HepG2 (cell line): ENCODE data around the gene SLC25A10. TPM values are rescaled to one million over a fixed set of nuclear protein-coding genes. Genes with fewer than 3 reads are reported as not detected.

Source experiments
- GTF2F1 ChIP-seq: fragments of 150-350 bp; IDR thresholded peaks from 2 replicates; pipeline ENCODE4 v1.6.1; 2014; ENCODE audit warnings: low read length
- HES4 ChIP-seq: sonication (generic); formaldehyde crosslinking; IDR thresholded peaks from 2 replicates; pipeline ENCODE4 v1.9.0; 2021; ENCODE audit warnings: mild to moderate bottlenecking, missing genetic modification reagents, borderline replicate concordance
- HOXA3 ChIP-seq: sonication (generic); formaldehyde crosslinking; IDR thresholded peaks from 2 replicates; pipeline ENCODE4 v1.5.0; 2020; ENCODE audit warnings: missing genetic modification reagents
- KLF9 ChIP-seq: IDR thresholded peaks from 2 replicates; pipeline ENCODE4 v1.6.1; 2016; ENCODE audit warnings: low read depth
- MIER2 ChIP-seq: IDR thresholded peaks from 2 replicates; pipeline ENCODE4 v1.6.1; 2016; ENCODE audit warnings: missing biosample characterization, missing genetic modification reagents
- MXD4 ChIP-seq: IDR thresholded peaks from 2 replicates; pipeline ENCODE4 v1.6.1; 2016; ENCODE audit warnings: mild to moderate bottlenecking, missing biosample characterization, missing genetic modification reagents
- SATB2 ChIP-seq: sonication (generic); formaldehyde crosslinking; IDR thresholded peaks from 2 replicates; pipeline ENCODE4 v1.5.0; 2020; ENCODE audit warnings: missing genetic modification reagents
- ZBTB21 ChIP-seq: sonication (generic); formaldehyde crosslinking; IDR thresholded peaks from 2 replicates; pipeline ENCODE4 v1.4.0; 2020; ENCODE audit warnings: missing genetic modification reagents
- ZFP82 ChIP-seq: sonication (generic); formaldehyde crosslinking; IDR thresholded peaks from 2 replicates; pipeline ENCODE4 v1.5.1; 2020; ENCODE audit warnings: mild to moderate bottlenecking, missing genetic modification reagents, borderline replicate concordance
- ZNF550 ChIP-seq: sonication (generic); formaldehyde crosslinking; IDR thresholded peaks from 2 replicates; pipeline ENCODE4 v1.4.0; 2020; ENCODE audit warnings: mild to moderate bottlenecking, missing genetic modification reagents, borderline replicate concordance
- polyA plus RNA-seq, 8 experiments: library from polyadenylated mRNA; depleted of rRNA in 3 of 8; stranded (reverse) in 7 of 8; unstranded in 1 of 8; fragments of >200 nt; fragmentation: Illumina TruSeq in 4 of 8; extraction: Trizol in 4 of 8; gene quantifications; 2 replicates each; pipeline versions ENCODE4 v1.2.1 to v1.2.3, GENCODE V29; 2011 to 2016; ENCODE audit warnings: low read depth in 4 of 8, missing spikeins in 1 of 8, mixed read lengths in 1 of 8; ENCODE audit not compliant: insufficient read depth in 1 of 8
- total RNA-seq, 5 experiments: library from RNA; depleted of rRNA; stranded (reverse); fragments of >200 nt; fragmentation: Illumina TruSeq; extraction: Trizol; gene quantifications; 2 replicates each; pipeline ENCODE4 v1.2.3, GENCODE V29; 2016; ENCODE audit warnings: low read depth in 1 of 5
- TF ChIP-seq, protein P1 (sequence below): sonication (generic); formaldehyde crosslinking; IDR thresholded peaks from 2 replicates; pipeline ENCODE4 v1.4.0; 2020; ENCODE audit warnings: missing genetic modification reagents
- TF ChIP-seq, protein P2 (sequence below): sonication (generic); formaldehyde crosslinking; IDR thresholded peaks from 2 replicates; pipeline ENCODE4 v1.8.0; 2022; ENCODE audit warnings: missing genetic modification reagents, mild to moderate bottlenecking, moderate library complexity, borderline replicate concordance
- TF ChIP-seq, protein P3 (sequence below): sonication (generic); formaldehyde crosslinking; IDR thresholded peaks from 2 replicates; pipeline ENCODE4 v1.8.1; 2023; ENCODE audit warnings: missing genetic modification reagents, mild to moderate bottlenecking, borderline replicate concordance
- TF ChIP-seq, protein P4 (sequence below): sonication (generic); formaldehyde crosslinking; IDR thresholded peaks from 2 replicates; pipeline ENCODE4 v1.4.0; 2020; ENCODE audit warnings: mild to moderate bottlenecking, missing genetic modification reagents
- TF ChIP-seq, protein P5 (sequence below): sonication (generic); formaldehyde crosslinking; IDR thresholded peaks from 2 replicates; pipeline ENCODE4 v1.9.0; 2021; ENCODE audit warnings: missing genetic modification reagents, borderline replicate concordance
- TF ChIP-seq, protein P6 (sequence below): sonication (generic); formaldehyde crosslinking; conservative IDR thresholded peaks from 2 replicates; pipeline ENCODE4 v1.8.0; 2022; ENCODE audit warnings: mild to moderate bottlenecking, moderate library complexity, missing genetic modification reagents
- TF ChIP-seq, protein P7 (sequence below): IDR thresholded peaks from 2 replicates; pipeline ENCODE4 v1.6.1; 2012; ENCODE audit warnings: inconsistent platforms
- TF ChIP-seq, protein P8 (sequence below): sonication (generic); formaldehyde crosslinking; IDR thresholded peaks from 2 replicates; pipeline ENCODE4 v1.5.0; 2020; ENCODE audit warnings: missing genetic modification reagents, mild to moderate bottlenecking, borderline replicate concordance

Gene SLC25A10
- total and polyA plus RNA-seq, 2 of the 13 experiments (the other 11 are each of a cell fraction or from before 2014, with no cell fraction given), result 46.5 to 140 TPM

DNA sequence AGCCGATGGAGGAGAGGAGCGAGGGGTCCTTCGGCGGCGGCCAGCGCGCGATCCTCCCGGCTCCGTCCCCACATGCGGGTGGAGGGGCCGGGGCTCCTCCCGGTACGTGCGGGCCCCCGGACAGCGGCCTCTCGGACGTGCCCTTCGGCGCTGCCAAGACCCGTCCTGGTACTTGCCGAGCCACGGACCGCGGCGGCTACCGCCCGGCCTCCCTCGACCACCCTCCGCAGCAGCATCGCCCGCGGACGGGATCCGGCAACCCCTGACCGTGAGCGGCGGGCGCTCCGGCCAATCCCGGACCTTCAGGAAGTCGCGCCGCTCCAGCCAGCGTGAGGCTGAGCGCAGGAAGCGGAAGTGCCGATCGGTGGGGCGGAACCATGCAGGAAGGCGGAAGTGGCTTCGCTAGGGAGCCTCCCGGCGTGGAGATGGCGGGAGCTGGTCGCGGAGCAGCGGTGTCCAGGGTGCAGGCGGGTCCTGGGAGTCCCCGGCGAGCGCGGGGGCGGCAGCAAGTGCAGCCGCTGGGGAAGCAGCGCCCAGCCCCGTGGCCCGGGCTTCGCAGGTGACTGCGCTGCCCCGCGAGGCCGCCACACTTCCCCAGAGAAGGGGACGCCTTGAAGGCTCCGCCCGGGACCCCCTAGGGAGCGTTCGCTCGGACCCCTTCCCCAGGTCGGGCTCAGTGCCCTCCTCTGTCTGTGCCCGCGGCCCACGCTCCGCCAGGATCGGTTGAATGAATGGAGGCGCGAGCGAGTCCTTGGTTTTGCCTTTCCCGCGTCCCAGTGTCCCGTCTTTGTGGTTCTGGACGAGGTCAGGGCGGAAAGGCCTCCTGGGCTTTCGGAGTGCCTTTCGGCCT lies 45.5 kb upstream of the SLC25A10 start, which contains the start of the genes CCDC137 and OXLD1 (continued):
- TF ChIP-seq, protein P1, sequence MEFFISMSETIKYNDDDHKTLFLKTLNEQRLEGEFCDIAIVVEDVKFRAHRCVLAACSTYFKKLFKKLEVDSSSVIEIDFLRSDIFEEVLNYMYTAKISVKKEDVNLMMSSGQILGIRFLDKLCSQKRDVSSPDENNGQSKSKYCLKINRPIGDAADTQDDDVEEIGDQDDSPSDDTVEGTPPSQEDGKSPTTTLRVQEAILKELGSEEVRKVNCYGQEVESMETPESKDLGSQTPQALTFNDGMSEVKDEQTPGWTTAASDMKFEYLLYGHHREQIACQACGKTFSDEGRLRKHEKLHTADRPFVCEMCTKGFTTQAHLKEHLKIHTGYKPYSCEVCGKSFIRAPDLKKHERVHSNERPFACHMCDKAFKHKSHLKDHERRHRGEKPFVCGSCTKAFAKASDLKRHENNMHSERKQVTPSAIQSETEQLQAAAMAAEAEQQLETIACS (CRISPR knock-in tag), result no peak
- TF ChIP-seq, protein P2, sequence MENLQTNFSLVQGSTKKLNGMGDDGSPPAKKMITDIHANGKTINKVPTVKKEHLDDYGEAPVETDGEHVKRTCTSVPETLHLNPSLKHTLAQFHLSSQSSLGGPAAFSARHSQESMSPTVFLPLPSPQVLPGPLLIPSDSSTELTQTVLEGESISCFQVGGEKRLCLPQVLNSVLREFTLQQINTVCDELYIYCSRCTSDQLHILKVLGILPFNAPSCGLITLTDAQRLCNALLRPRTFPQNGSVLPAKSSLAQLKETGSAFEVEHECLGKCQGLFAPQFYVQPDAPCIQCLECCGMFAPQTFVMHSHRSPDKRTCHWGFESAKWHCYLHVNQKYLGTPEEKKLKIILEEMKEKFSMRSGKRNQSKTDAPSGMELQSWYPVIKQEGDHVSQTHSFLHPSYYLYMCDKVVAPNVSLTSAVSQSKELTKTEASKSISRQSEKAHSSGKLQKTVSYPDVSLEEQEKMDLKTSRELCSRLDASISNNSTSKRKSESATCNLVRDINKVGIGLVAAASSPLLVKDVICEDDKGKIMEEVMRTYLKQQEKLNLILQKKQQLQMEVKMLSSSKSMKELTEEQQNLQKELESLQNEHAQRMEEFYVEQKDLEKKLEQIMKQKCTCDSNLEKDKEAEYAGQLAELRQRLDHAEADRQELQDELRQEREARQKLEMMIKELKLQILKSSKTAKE, result no peak; the same call in 1 of the 2 replicates
- TF ChIP-seq, protein P3, sequence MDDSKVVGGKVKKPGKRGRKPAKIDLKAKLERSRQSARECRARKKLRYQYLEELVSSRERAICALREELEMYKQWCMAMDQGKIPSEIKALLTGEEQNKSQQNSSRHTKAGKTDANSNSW (CRISPR knock-in tag), result peak; percentile 90; the same call in 1 of the 2 replicates
- peak; percentile 88; the same call in 1 of the 2 replicates for TF ChIP-seq HES4 (CRISPR knock-in tag)
- no peak for TF ChIP-seq ZBTB21
- TF ChIP-seq, protein P4, sequence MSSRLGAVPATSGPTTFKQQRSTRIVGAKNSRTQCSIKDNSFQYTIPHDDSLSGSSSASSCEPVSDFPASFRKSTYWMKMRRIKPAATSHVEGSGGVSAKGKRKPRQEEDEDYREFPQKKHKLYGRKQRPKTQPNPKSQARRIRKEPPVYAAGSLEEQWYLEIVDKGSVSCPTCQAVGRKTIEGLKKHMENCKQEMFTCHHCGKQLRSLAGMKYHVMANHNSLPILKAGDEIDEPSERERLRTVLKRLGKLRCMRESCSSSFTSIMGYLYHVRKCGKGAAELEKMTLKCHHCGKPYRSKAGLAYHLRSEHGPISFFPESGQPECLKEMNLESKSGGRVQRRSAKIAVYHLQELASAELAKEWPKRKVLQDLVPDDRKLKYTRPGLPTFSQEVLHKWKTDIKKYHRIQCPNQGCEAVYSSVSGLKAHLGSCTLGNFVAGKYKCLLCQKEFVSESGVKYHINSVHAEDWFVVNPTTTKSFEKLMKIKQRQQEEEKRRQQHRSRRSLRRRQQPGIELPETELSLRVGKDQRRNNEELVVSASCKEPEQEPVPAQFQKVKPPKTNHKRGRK (CRISPR knock-in tag), result peak; percentile 56; the same call in 1 of the 2 replicates
- TF ChIP-seq MIER2 (CRISPR knock-in tag), result 0 out of 2 replicates have a peak, but pooled peaks have one; percentile 10
- TF ChIP-seq GTF2F1, result no peak
- TF ChIP-seq ZFP82, result no peak
- no peak; the same call in 1 of the 2 replicates for TF ChIP-seq SATB2
- TF ChIP-seq, protein P5, sequence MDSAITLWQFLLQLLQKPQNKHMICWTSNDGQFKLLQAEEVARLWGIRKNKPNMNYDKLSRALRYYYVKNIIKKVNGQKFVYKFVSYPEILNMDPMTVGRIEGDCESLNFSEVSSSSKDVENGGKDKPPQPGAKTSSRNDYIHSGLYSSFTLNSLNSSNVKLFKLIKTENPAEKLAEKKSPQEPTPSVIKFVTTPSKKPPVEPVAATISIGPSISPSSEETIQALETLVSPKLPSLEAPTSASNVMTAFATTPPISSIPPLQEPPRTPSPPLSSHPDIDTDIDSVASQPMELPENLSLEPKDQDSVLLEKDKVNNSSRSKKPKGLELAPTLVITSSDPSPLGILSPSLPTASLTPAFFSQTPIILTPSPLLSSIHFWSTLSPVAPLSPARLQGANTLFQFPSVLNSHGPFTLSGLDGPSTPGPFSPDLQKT (CRISPR knock-in tag), result peak; percentile 71; the same call in 1 of the 2 replicates
- TF ChIP-seq KLF9 (CRISPR knock-in tag), result 0 out of 2 replicates have a peak, but pooled peaks have one; percentile 37
- peak; percentile 79; the same call in 1 of the 2 replicates for TF ChIP-seq MXD4 (CRISPR knock-in tag)
- no peak for TF ChIP-seq ZNF550 (CRISPR knock-in tag)
- TF ChIP-seq, protein P6, sequence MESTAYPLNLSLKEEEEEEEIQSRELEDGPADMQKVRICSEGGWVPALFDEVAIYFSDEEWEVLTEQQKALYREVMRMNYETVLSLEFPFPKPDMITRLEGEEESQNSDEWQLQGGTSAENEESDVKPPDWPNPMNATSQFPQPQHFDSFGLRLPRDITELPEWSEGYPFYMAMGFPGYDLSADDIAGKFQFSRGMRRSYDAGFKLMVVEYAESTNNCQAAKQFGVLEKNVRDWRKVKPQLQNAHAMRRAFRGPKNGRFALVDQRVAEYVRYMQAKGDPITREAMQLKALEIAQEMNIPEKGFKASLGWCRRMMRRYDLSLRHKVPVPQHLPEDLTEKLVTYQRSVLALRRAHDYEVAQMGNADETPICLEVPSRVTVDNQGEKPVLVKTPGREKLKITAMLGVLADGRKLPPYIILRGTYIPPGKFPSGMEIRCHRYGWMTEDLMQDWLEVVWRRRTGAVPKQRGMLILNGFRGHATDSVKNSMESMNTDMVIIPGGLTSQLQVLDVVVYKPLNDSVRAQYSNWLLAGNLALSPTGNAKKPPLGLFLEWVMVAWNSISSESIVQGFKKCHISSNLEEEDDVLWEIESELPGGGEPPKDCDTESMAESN (CRISPR knock-in tag), result peak; percentile 96
- TF ChIP-seq, protein P7, sequence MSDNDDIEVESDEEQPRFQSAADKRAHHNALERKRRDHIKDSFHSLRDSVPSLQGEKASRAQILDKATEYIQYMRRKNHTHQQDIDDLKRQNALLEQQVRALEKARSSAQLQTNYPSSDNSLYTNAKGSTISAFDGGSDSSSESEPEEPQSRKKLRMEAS, result peak; percentile 95
- TF ChIP-seq, protein P8, sequence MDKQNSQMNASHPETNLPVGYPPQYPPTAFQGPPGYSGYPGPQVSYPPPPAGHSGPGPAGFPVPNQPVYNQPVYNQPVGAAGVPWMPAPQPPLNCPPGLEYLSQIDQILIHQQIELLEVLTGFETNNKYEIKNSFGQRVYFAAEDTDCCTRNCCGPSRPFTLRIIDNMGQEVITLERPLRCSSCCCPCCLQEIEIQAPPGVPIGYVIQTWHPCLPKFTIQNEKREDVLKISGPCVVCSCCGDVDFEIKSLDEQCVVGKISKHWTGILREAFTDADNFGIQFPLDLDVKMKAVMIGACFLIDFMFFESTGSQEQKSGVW, result 0 out of 2 replicates have a peak, but pooled peaks have one; percentile 22
- TF ChIP-seq HOXA3 (CRISPR knock-in tag), result peak; percentile 94
